Gastrocnemius medialis (tissue), 4 donors: ENCODE data around the gene CA10.

Experiments
- CTCF ChIP-seq, 5 experiments: fragments of 450-650 bp in 3 of 5; fragments of 200-600 bp in 2 of 5; sonication (generic) in 2 of 5; IDR thresholded peaks in 4 of 5; conservative IDR thresholded peaks in 1 of 5; 1 replicate in 4 of 5; 2 replicates in 1 of 5; pipeline ENCODE4 v1.5.1; 2016 to 2019; ENCODE audit warnings: antibody characterized with exemption in 5 of 5, mild to moderate bottlenecking in 3 of 5, moderate library complexity in 3 of 5
- POLR2A ChIP-seq, 2 donors: fragments of 450-650 bp; IDR thresholded peaks; one replicate each; pipeline ENCODE4 v1.6.1; 2017; ENCODE audit warnings: antibody characterized with exemption in 2 of 2, mild to moderate bottlenecking in 2 of 2, moderate library complexity in 2 of 2

- no peak for TF ChIP-seq CTCF (IDR thresholded peaks at IDR 0.05 in 4 of 5, conservative IDR thresholded peaks at IDR 0.05 in 1 of 5)
- no peak for TF ChIP-seq POLR2A (IDR thresholded peaks at IDR 0.05)
These were observed 454.9 kb downstream of the CA10 start for GRCh38 chr17:51703361-51704341.
